ENCODE results near the gene DAW1. TPM values are rescaled to one million over a fixed set of nuclear protein-coding genes. Genes with fewer than 3 reads are reported as not detected.

DAW1 gene
- total and polyA plus RNA-seq, 8 donors, result 0.70 to 7.7 (median 3.0) TPM

DNA sequence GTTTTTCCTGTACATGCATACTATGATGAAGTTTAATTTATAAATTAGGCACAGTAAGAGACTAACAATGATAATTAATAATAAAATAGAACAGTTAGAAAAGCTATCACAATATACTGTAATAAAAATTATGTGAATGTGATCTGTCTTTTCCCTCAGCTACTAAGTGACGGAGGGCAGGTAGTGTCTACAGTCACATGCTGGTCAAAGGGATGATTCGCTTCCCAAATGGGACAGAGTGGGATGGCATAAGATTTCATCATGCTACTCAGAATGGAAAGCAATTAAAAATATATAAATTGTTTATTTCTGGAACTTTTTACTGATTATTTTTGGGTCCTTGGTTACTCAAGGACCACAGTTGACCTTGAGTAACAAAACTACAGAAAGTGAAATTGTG is 71.5 kb downstream of the DAW1 start:
- no peak for TF ChIP-seq CTCF (IDR thresholded peaks at IDR 0.05)
- H3K27me3 ChIP-seq, result no peaks in the 10 kb centered on the region

DNA sequence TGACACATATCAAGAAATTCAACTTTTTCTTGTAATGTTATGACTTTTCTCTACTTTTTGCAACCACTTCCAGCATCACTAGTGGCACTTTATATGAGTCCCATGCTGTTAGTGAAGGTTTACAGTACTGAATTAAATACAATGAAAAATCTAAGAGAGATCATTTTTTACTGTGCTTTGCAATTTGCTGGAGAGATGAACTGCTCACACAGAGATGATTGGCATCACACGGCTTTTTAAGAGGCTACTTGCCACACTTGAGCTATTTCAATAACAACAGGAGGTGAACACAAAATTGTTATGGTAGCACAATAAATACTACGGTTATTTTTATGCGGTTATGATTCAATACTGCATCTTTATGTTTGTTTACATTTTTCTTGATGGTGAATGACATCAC is 88.9 kb downstream of the DAW1 start:
- no peak overlapping the region for H3K4me3 ChIP-seq

More for the DNA sequence above, 71.5 kb downstream of the DAW1 start:
- Histone ChIP-seq H3K4me3 (no peak overlapping the region), H3K36me3 (no peaks in the 10 kb centered on the region), H3K9me3 (peaks cover 0 to 11% of the 10 kb centered on the region in 2 donors), H3K4me1 (no peaks in the 10 kb centered on the region), H3K27ac (no peak overlapping the region)
- no peak for DNase-seq
- intact Hi-C loops (cut with DNase I), result no loop called here
- no peak for ATAC-seq

GRCh38 chr2:227971619-227972230 is 100.3 kb downstream of the DAW1 start:
- Histone ChIP-seq H3K27ac (no peak overlapping the region), H3K4me3 (no peak overlapping the region), H3K27me3 (no peaks in the 10 kb centered on the region), H3K4me1 (no peaks in the 10 kb centered on the region), H3K36me3 (no peaks in the 10 kb centered on the region), H3K9me3 (no peaks in the 10 kb centered on the region)
- ATAC-seq (no peak), DNase-seq (no peak)
- TF ChIP-seq CTCF (IDR thresholded peaks at IDR 0.05), result no peak
- intact Hi-C loops (cut with DNase I), result no loop called here

More for the DNA sequence above, 88.9 kb downstream of the DAW1 start:
- Histone ChIP-seq H3K36me3 (no peaks in the 10 kb centered on the region), H3K27me3 (no peaks in the 10 kb centered on the region), H3K9me3 (peaks cover 0 to under 1% of the 10 kb centered on the region in 2 donors), H3K4me1 (no peaks in the 10 kb centered on the region), H3K27ac (no peak overlapping the region)
- ATAC-seq (no peak), DNase-seq (no peak)
- no peak for TF ChIP-seq CTCF (IDR thresholded peaks at IDR 0.05)
- intact Hi-C loops (cut with DNase I), result no loop called here

DNA sequence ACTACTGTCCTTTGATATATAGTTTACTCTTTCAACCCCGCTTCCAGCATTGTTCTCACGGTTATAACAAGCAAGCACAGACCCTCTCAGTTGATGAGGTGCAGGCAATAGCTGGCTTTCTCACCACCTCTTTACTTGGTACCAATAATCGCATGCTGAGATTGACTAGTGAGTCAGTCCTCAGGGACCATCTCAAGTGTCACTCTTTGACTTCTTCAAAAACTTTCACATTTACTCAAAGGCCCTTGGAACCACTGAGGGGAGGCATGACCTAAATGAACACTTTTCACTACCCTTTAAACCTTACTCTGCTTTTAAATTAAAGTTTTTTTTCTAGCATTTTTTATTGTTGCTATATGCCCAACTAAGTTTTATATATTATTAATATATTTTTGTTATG is 101.8 kb downstream of the DAW1 start:
- Histone ChIP-seq H3K9me3 (no peaks in the 10 kb centered on the region), H3K27me3 (no peaks in the 10 kb centered on the region), H3K4me3 (no peak overlapping the region), H3K27ac (no peak overlapping the region), H3K36me3 (no peaks in the 10 kb centered on the region), H3K4me1 (no peaks in the 10 kb centered on the region)
- intact Hi-C loops (cut with DNase I), result no loop called here
- TF ChIP-seq CTCF (IDR thresholded peaks at IDR 0.05), result no peak
- no peak for DNase-seq
- ATAC-seq, result no peak

Other genes with a start within 250 kb of the DAW1 start
- gene SCYGR5, start 204.8 kb upstream of the DAW1 start, total RNA-seq, result not detected
- not detected for gene SCYGR5, start 204.8 kb upstream of the DAW1 start, polyA plus RNA-seq (ENCODE audit: insufficient read length in 6 of 6)
- 10 to 100 TPM in 1 of 2 donors, 1 to 10 TPM in 1; 6.2 to 10.7 TPM for gene SLC19A3, start 153.6 kb upstream of the DAW1 start, total RNA-seq
- gene SLC19A3, start 153.6 kb upstream of the DAW1 start, polyA plus RNA-seq (ENCODE audit: insufficient read length in 6 of 6), result 10 to 100 TPM; 12.3 to 32.5 (median 24.3) TPM
- not detected for gene SCYGR6, start 146.9 kb upstream of the DAW1 start, total RNA-seq
- gene SCYGR6, start 146.9 kb upstream of the DAW1 start, polyA plus RNA-seq (ENCODE audit: insufficient read length in 6 of 6), result not detected
- gene SCYGR7, start 143.3 kb upstream of the DAW1 start, total RNA-seq, result not detected
- gene SCYGR7, start 143.3 kb upstream of the DAW1 start, polyA plus RNA-seq (ENCODE audit: insufficient read length in 6 of 6), result not detected
- gene SCYGR8, start 125.7 kb upstream of the DAW1 start, total RNA-seq, result not detected
- not detected for gene SCYGR8, start 125.7 kb upstream of the DAW1 start, polyA plus RNA-seq (ENCODE audit: insufficient read length in 6 of 6)
- 10 to 100 TPM in 1 of 2 donors, 1 to 10 TPM in 1; 1.9 to 15.7 TPM for gene CCL20, start 57.8 kb upstream of the DAW1 start, total RNA-seq
- gene CCL20, start 57.8 kb upstream of the DAW1 start, polyA plus RNA-seq (ENCODE audit: insufficient read length in 6 of 6), result under 1 TPM in 5 of 6 donors, not detected in 1; 0.56 to 0.99 (median 0.62) TPM